Measurements from ENCODE around the gene DLG2. TPM values are rescaled to one million over a fixed set of nuclear protein-coding genes. Genes with fewer than 3 reads are reported as not detected.
A peak's percentile ranks its signal among the peaks of the same experiment; 100 is the strongest.

DLG2 gene
- total and polyA plus RNA-seq, 12 donors, result 1.0 to 14.8 (median 7.4) TPM

DNA sequence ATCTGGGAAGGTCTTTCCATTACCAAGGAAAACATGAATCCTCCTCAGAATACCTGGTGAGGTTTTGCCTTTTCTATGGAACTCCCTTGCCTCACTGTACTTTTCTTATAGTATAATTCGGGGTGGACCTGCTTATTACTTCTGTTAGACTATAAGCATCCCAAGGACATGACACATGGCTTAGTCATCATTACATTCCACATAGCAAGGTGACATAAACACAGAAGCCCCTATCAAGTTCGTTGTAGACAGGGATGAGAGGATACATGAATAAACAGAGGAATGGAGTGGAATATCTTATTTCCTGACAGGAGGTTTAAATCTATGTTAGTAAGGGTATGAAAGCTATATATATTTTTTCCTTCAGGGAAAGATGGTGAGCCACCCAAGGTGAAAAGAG, 1808.8 kb downstream of the DLG2 start:
- WGBS, 2 donors, result 43 to 47% methylated on average over 2 of the region's 2 CpGs
- no peak overlapping the region for H3K4me3 ChIP-seq
- no peak for ATAC-seq
- no peaks in the 10 kb centered on the region for H3K27me3 ChIP-seq
- peaks cover 0 to 7% (median 0%) of the 10 kb centered on the region in 9 donors for H3K4me1 ChIP-seq
- no peaks in the 10 kb centered on the region for H3K36me3 ChIP-seq
- no peak overlapping the region for H3K27ac ChIP-seq
- no peak for DNase-seq
- intact Hi-C loops (cut with DNase I), result loop anchor here in 8 of 10 donors (5.0 to 10.0 kb wide), 8 partner anchors 294 to 1134 kb away; partner anchors contain the start of genes DDIAS (in 1 of the 8) and PRCP (in 1 of the 8)
- no peaks in the 10 kb centered on the region for H3K9me3 ChIP-seq
- TF ChIP-seq, protein P1, sequence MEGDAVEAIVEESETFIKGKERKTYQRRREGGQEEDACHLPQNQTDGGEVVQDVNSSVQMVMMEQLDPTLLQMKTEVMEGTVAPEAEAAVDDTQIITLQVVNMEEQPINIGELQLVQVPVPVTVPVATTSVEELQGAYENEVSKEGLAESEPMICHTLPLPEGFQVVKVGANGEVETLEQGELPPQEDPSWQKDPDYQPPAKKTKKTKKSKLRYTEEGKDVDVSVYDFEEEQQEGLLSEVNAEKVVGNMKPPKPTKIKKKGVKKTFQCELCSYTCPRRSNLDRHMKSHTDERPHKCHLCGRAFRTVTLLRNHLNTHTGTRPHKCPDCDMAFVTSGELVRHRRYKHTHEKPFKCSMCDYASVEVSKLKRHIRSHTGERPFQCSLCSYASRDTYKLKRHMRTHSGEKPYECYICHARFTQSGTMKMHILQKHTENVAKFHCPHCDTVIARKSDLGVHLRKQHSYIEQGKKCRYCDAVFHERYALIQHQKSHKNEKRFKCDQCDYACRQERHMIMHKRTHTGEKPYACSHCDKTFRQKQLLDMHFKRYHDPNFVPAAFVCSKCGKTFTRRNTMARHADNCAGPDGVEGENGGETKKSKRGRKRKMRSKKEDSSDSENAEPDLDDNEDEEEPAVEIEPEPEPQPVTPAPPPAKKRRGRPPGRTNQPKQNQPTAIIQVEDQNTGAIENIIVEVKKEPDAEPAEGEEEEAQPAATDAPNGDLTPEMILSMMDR (IDR thresholded peaks at IDR 0.05), result no peak

DNA sequence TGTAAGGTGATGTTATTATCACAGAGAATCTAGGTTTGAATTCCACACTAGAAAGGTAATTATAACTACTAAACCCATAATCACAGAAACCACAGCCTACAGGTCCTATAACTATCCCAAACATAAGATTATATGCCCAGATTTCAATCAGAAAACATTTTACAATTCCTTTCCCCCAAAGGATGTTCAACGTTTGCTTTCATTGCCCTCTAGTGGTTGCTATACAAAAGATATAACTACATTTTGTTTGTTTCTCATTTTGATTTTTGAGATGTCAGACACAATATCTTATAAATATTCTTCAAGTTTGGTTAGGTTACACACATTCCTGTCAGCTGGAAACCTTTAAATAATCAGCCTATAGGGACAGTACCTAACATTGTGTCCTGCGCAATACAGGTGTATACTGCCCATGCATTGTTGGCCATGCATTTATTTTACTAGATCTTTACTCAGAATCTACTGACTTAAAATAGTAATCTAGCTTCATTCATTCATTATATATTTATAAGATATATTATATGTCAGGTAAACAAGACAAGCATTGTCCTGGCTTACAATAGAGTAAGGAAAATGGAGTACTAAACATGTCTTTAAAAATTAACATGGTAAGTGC, 1810.5 kb downstream of the DLG2 start:
- no peak overlapping the region for H3K4me3 ChIP-seq
- H3K4me1 ChIP-seq, result peaks cover 0 to 7% (median 0%) of the 10 kb centered on the region in 9 donors
- no peaks in the 10 kb centered on the region for H3K36me3 ChIP-seq
- intact Hi-C loops (cut with DNase I), result loop anchor here in 9 of 10 donors (1.0 to 10.0 kb wide), 11 partner anchors 292 to 1132 kb away; partner anchors contain the start of genes DDIAS (in 1 of the 9) and PRCP (in 1 of the 9)
- no peak for ATAC-seq
- TF ChIP-seq, protein P1 (IDR thresholded peaks at IDR 0.05), result peak in 8 of 9 donors; percentile 36 to 65 (median 55)
- no peak overlapping the region for H3K27ac ChIP-seq
- WGBS, 2 donors, result 45 to 46% methylated on average over 2 of the region's 2 CpGs
- H3K27me3 ChIP-seq, result no peaks in the 10 kb centered on the region
- no peak for DNase-seq
- no peaks in the 10 kb centered on the region for H3K9me3 ChIP-seq

DNA sequence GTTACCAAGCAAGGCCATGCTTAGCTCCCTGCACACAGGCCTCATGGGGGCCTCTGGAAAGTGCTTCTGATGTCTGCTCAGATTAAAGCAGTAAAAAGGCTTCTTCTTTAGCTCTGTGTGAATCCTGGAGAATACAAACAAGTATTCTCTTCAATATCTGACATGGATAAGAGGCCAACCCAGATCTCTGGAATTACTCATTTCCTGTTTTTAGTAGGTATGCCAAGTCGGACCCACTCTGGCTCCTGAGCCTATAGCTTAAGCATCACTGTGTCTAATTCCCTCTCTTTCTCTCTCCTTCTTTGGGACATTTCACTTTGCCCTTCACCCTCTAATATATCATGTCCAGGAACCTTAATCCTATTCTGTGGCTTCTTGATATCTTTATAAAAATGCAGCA, 1811.4 kb downstream of the DLG2 start:
- no peak for DNase-seq
- Histone ChIP-seq H3K27me3 (no peaks in the 10 kb centered on the region), H3K27ac (no peak overlapping the region), H3K4me1 (peaks cover 0 to 7% (median 0%) of the 10 kb centered on the region in 9 donors), H3K9me3 (no peaks in the 10 kb centered on the region), H3K4me3 (no peak overlapping the region), H3K36me3 (no peaks in the 10 kb centered on the region)
- intact Hi-C loops (cut with DNase I), result loop anchor here in 9 of 10 donors (1.0 to 10.0 kb wide), 12 partner anchors 291 to 1131 kb away; partner anchors contain the start of genes DDIAS (in 1 of the 9) and PRCP (in 1 of the 9)
- TF ChIP-seq, protein P1 (IDR thresholded peaks at IDR 0.05), result no peak
- 45 to 47% methylated on average over 1 of the region's 1 CpG for WGBS, 2 donors
- no peak for ATAC-seq

DNA sequence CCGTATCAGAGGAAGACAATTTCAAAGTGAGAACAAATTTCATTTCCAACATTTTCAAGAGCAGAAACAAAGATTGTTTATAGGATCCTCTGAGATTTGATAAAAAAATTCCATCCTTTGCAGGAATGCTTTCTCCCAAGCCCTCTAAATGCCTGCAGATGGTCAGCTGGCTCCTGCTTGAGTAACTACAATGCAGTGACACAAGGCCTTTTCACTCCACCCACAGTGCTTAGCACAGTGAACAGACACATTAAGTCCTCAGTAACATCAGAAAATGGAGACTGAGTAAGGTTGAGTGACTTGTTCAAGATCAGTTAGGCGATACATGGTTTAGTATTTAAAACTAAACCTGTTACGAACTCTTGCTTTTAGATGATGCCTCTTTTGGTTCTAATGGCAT, 1813.8 kb downstream of the DLG2 start:
- no peaks in the 10 kb centered on the region for H3K27me3 ChIP-seq
- H3K27ac ChIP-seq, result no peak overlapping the region
- intact Hi-C loops (cut with DNase I), result loop anchor here in 4 of 10 donors (10.0 kb wide), 5 partner anchors 288 to 1128 kb away; partner anchors contain the start of genes DDIAS (in 1 of the 4) and PRCP (in 1 of the 4)
- 77 to 94% methylated on average over 3 of the region's 3 CpGs for WGBS, 2 donors
- TF ChIP-seq, protein P1 (IDR thresholded peaks at IDR 0.05), result no peak
- H3K36me3 ChIP-seq, result no peaks in the 10 kb centered on the region
- no peaks in the 10 kb centered on the region for H3K9me3 ChIP-seq
- DNase-seq (no peak), ATAC-seq (no peak)
- no peak overlapping the region for H3K4me3 ChIP-seq
- no peaks in the 10 kb centered on the region for H3K4me1 ChIP-seq

Data from heart right ventricle (tissue), 16 donors.